Astrocyte of the spinal cord (primary cell): Measurements from ENCODE around the gene SLC11A1.

Experiments used
- DNase-seq: peaks from one replicate; pipeline ENCODE4 v3.0.0; 2011; ENCODE audit warnings: low read depth, low spot score
- H3K4me3 ChIP-seq: 2 replicates; pipeline ENCODE4 v1.5.1; 2011; ENCODE audit warnings: low read depth, mild to moderate bottlenecking, low read length, moderate library complexity
- in situ Hi-C: cut with HindIII; loops from 2 replicates; pipeline ENCODE4 v1.10.0; 2017; ENCODE audit warnings: low sequenced_read_pairs
- TF ChIP-seq, protein P1 (sequence below): IDR thresholded peaks from 2 replicates; pipeline ENCODE4 v1.5.1; 2012; ENCODE audit warnings: low read depth, mild to moderate bottlenecking, low read length, inconsistent platforms

Gene SLC11A1

DNA sequence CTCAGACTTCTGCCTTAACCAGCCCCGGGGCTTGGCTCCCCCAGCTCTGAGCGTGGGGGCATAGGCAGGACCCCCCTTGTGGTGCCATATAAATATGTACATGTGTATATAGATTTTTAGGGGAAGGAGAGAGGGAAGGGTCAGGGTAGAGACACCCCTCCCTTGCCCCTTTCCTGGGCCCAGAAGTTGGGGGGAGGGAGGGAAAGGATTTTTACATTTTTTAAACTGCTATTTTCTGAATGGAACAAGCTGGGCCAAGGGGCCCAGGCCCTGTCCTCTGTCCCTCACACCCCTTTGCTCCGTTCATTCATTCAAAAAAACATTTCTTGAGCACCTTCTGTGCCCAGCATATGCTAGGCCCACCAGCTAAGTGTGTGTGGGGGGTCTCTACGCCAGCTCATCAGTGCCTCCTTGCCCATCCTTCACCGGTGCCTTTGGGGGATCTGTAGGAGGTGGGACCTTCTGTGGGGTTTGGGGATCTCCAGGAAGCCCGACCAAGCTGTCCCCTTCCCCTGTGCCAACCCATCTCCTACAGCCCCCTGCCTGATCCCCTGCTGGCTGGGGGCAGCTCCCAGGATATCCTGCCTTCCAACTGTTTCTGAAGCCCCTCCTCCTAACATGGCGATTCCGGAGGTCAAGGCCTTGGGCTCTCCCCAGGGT lies 23.1 kb downstream of the SLC11A1 start:
- TF ChIP-seq, protein P1, sequence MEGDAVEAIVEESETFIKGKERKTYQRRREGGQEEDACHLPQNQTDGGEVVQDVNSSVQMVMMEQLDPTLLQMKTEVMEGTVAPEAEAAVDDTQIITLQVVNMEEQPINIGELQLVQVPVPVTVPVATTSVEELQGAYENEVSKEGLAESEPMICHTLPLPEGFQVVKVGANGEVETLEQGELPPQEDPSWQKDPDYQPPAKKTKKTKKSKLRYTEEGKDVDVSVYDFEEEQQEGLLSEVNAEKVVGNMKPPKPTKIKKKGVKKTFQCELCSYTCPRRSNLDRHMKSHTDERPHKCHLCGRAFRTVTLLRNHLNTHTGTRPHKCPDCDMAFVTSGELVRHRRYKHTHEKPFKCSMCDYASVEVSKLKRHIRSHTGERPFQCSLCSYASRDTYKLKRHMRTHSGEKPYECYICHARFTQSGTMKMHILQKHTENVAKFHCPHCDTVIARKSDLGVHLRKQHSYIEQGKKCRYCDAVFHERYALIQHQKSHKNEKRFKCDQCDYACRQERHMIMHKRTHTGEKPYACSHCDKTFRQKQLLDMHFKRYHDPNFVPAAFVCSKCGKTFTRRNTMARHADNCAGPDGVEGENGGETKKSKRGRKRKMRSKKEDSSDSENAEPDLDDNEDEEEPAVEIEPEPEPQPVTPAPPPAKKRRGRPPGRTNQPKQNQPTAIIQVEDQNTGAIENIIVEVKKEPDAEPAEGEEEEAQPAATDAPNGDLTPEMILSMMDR: no peak
- H3K4me3 ChIP-seq: no peak overlapping the region
- DNase-seq: no peak
- in situ Hi-C loops: no loop called here

DNA sequence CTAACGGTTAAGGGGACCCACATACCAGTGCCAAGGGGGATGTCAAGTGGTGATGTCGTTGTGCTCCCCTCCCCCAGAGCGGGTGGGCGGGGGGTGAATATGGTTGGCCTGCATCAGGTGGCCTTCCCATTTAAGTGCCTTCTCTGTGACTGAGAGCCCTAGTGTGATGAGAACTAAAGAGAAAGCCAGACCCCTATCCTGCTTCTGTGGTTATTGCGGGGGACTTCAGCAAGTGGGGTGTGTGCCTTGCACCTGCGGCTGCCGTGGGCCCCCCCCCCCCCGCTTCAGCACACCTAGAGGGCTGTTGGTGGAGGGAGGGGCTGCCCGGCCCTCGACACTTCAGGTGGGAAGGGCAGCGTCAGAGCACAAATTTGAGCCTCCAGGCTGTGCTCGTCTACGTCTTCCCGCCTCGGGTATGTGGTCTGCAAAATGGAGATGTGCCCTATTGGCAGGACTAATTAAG lies 23.7 kb downstream of the SLC11A1 start:
- no peak for DNase-seq
- TF ChIP-seq, protein P1: no peak
- peak overlapping the region; percentile 22 for H3K4me3 ChIP-seq
- in situ Hi-C loops: no loop called here

DNA sequence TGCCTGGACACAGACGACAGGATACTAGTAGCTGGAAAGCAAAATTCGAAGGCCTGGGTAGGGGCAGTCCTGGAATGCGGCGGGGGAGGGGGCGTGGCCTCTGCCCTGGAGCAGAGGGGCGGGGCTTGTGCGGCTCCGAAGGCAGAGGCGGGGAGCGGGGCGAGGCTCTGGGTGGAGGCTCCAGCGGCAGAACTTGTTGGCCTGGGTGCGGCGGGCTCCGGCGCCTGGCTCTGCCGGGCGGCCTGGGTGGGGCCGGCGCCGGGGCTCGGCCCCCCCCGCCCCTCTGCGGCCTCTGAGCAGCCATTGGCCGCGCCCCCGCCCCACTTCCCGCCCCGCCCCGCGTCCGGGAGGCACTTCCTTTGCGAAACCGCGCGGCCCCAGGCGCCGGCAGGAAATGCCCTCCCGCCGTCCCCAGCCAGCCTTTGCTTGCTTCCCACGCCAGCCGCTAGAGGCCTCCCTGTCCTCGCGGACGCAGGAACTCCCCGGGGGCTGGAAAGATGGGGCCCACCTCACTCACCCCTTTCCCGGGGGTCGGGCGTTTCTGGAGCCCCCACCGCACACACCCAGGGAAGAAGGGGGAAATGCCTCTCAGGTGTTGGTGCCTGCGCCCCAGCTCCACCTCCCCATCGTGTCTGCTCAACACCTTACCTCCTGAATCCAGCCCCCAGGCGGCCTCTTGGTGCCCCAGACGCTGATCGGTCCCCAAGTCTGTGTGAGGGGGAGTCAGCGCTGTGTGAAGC lies 24.3 kb downstream of the SLC11A1 start:
- peak overlapping the region; percentile 38 for H3K4me3 ChIP-seq
- TF ChIP-seq, protein P1: peak; percentile 88

DNA sequence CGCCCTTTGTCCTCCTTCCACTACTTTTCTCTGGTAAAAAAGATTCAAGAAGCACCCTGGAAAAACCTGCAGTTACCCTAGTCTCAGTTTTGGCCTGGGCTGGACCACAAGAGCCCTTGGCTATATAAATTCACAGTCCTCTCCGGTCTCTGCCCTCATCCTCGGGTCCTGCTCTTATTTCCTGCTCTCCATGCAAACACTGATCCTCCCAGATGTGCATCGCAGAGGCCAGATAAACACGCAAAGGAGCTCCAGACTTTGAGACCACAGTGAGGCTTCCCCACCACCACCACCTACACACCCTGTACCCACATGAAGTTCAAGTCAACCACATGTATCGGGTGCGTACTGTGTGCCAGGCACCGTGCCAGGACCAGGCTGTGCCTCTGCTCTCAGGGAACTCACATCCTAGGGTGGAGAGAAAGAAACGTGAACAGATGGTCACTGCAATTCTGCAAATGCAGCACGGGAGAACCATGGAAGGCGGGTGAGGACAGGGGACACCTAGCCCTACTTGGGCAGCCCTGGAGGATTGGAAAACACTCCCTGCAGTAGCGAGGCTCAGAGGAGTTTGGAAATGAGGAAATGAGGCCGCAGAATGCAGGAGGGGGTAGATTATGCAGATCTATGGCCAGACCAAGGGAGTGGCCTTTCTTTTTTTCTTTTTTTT lies 25.0 kb downstream of the SLC11A1 start:
- peak; percentile 67 for DNase-seq
- in situ Hi-C loops: no loop called here
- TF ChIP-seq, protein P1: no peak
- peak overlapping the region; percentile 38 for H3K4me3 ChIP-seq

More for the DNA sequence above, 24.3 kb downstream of the SLC11A1 start:
- DNase-seq: peak; percentile 94
- in situ Hi-C loops: no loop called here

DNA sequence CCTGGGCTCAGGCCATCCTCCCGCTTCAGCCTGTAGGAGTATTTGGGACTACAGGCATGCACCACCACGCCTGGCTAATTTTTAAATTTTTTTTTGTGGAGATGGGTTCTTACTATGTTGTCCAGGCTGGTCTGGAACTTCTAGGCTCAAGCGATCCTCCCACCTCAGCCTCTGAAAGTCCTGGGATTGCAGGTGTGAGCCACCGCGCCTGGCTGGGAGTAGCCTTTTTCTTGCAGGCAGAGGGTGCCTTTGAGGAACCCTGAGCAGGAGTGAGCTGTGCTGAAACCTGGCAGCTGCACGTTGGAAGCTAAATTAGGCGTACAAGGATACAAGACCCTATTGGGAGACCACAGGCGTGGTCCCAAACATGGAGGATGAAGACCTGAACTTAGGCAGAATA lies 25.6 kb downstream of the SLC11A1 start:
- in situ Hi-C loops: no loop called here
- no peak overlapping the region for H3K4me3 ChIP-seq
- TF ChIP-seq, protein P1: no peak
- no peak for DNase-seq

DNA sequence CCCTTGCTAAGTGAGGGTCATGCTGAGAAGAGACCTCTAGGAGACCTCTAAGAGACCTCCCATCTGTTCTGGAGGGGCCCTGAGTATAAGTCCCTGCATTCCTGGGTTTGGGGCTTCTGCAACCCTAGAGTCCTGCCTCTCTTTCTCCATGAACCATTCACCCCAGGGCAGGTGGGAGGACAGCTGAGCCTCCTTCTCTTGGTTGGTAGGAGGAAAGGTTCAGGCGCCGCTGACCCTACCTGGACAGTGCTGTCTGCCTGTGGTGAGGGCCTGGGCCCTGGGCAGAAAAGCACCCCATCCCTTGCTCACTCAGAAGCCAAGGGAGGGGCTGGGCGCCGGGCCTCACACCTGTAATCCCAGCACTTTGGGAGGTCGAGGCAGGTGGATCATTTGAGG lies 36.2 kb downstream of the SLC11A1 start:
- H3K4me3 ChIP-seq: no peak overlapping the region
- in situ Hi-C loops: no loop called here
- TF ChIP-seq, protein P1: no peak
- DNase-seq: no peak
